GM12873 (cell line): Measurements from ENCODE around the gene PIKFYVE.

Source experiments
- TF ChIP-seq, protein P1 (sequence below): IDR thresholded peaks from 2 replicates; pipeline ENCODE4 v1.5.1; 2012; ENCODE audit warnings: low read depth, mild to moderate bottlenecking, moderate library complexity, low read length, control low read depth; ENCODE audit not compliant: insufficient read depth; ENCODE audit errors: missing control alignments

Gene PIKFYVE

GRCh38 chr2:208295834-208296233, 29.8 kb downstream of the PIKFYVE start:
- TF ChIP-seq, protein P1, sequence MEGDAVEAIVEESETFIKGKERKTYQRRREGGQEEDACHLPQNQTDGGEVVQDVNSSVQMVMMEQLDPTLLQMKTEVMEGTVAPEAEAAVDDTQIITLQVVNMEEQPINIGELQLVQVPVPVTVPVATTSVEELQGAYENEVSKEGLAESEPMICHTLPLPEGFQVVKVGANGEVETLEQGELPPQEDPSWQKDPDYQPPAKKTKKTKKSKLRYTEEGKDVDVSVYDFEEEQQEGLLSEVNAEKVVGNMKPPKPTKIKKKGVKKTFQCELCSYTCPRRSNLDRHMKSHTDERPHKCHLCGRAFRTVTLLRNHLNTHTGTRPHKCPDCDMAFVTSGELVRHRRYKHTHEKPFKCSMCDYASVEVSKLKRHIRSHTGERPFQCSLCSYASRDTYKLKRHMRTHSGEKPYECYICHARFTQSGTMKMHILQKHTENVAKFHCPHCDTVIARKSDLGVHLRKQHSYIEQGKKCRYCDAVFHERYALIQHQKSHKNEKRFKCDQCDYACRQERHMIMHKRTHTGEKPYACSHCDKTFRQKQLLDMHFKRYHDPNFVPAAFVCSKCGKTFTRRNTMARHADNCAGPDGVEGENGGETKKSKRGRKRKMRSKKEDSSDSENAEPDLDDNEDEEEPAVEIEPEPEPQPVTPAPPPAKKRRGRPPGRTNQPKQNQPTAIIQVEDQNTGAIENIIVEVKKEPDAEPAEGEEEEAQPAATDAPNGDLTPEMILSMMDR, result no peak

GRCh38 chr2:208296610-208297009, 30.6 kb downstream of the PIKFYVE start:
- TF ChIP-seq, protein P1, result no peak

- TF ChIP-seq, protein P1, result no peak
Measured at GRCh38 chr2:208297961-208298360, 31.9 kb downstream of the PIKFYVE start.

- TF ChIP-seq, protein P1, result no peak
Measured at GRCh38 chr2:208300847-208301618, 35.0 kb downstream of the PIKFYVE start.

DNA sequence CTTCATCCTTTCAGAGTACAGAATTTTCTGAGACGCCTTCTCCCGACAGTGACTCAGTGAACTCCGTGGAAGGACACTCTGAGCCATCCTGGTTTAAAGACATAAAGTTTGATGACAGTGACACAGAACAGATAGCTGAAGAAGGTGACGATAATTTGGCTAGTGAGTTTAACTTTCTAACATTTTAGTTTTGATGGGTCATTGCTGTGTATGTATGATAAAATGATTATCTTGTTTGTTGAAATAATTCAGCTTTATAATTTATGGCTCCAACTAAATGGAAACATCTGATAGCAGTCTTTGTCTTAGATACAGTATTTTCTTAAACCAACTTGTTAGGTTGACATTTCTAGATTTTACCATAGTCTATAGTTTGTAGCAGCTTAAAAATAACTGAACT, 38.1 kb downstream of the PIKFYVE start:
- TF ChIP-seq, protein P1, result no peak

DNA sequence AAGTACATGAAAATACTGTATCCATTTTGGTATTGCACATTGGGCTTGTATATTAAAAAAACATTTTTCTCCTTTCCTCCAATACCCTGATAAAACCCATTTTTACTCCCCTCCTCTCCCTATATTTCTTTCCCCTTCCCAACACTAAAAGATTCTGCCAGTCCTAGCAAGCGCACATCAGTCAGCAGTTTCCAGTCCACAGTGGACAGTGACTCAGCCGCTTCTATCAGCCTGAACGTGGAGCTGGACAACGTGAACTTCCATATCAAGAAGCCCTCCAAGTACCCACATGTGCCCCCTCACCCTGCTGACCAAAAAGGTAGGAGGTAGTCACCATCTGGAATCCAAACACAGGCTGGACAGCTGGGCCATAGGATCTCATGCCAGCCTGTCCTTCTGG, 38.6 kb downstream of the PIKFYVE start:
- TF ChIP-seq, protein P1, result no peak

DNA sequence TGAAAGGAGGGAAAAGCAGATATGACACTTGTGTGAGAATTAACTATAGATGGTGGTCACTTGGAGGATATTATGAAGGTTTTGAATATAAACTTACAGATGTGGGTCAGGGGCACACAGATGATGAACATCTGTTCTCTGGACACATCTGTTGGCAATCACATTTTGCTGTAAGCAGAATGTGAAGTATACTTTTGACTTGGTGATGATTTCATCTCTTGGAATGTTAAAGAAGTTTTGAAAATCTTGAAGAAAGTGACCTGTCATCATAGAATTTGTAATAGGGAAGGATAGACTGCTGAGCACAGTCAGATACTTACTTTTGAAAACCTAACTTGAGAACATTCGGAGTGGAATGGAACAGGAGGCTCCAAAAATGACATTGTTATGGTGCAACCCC, 40.2 kb downstream of the PIKFYVE start:
- TF ChIP-seq, protein P1, result no peak

- TF ChIP-seq, protein P1, result no peak
Measured at GRCh38 chr2:208311321-208311720, 45.3 kb downstream of the PIKFYVE start.
